ENCODE data around the gene DLGAP3.
"Not testable (repeated sequence)": the region's sequence is repeated elsewhere in the genome, so short reads cannot be mapped to it uniquely, and the experiment has no call there.

Gene DLGAP3

GRCh38 chr1:34828611-34829010, 100.8 kb downstream of the DLGAP3 start:
- no peak for DNase-seq

GRCh38 chr1:34827341-34827941, 102.0 kb downstream of the DLGAP3 start:
- DNase-seq, result no peak

GRCh38 chr1:34825455-34826091, 103.9 kb downstream of the DLGAP3 start:
- DNase-seq, result no peak

- no peak for DNase-seq
Measured at GRCh38 chr1:34824817-34825454, 104.5 kb downstream of the DLGAP3 start.

DNA sequence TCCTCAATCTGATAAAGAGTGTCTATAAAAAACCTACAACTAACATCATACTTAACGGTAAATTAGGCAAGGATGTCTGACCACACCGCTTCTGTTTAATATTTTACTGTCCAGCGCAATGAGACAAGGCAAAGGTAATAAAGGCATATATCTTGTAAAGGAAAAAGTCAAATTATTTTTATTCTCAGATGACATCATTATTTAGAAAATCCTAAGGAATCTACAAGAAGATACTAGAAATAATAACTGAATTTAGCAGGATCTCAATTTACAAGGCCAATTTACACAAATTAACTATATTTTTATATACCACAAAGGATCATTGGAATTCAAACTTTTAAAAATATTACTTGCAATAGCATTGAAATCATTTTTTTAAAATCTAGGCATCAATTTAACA, 107.2 kb downstream of the DLGAP3 start:
- DNase-seq, result no peak

GRCh38 chr1:34818862-34819261, 110.6 kb downstream of the DLGAP3 start:
- not testable (repeated sequence) for DNase-seq

DNA sequence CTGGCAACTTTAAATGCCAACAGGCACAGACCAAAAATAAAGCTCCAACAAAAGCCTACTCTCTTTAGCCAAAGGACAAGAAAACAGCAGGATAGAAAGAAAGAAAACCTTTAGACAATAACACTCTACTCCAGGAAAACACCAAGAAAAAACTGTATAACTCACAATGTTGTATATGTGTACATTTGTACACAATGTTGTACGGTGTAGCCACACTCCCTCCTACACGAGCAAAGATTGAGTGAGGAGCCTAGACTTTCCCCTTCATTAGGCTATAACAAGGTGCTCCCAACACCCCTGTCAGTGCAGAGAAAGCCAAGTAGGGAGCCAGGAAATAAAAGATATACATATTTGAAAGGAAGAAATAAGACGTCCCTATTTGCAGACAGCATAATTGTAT, 112.7 kb downstream of the DLGAP3 start:
- DNase-seq, result no peak

- DNase-seq, result no peak
Measured at GRCh38 chr1:34816332-34816731, 113.1 kb downstream of the DLGAP3 start.
